Activated T-helper 2 cell treated with anti-CD3 and anti-CD28 coated beads, Interferon-gamma antibody, Interleukin-2, Interleukin-4, amounts not matched to agents 10 μg/mL and 5 μg/mL and 100 μg/mL, durations not matched to agents 14 hours and 24 hours and 36 hours (primary cell): Measurements from ENCODE around the gene SLC43A3. TPM values are rescaled to one million over a fixed set of nuclear protein-coding genes. Genes with fewer than 3 reads are reported as not detected.

Experiments used
- DNase-seq: peaks from one replicate; pipeline ENCODE4 v3.0.0; 2021; ENCODE audit warnings: low spot score
- H3K27ac Mint-ChIP-seq: one replicate; pipeline ENCODE4 v1.8.0; 2021; ENCODE audit warnings: mixed read lengths
- H3K27me3 Mint-ChIP-seq: one replicate; pipeline ENCODE4 v1.8.0; 2021; ENCODE audit warnings: low read depth, mixed read lengths
- H3K36me3 Mint-ChIP-seq: one replicate; pipeline ENCODE4 v1.8.0; 2021; ENCODE audit warnings: low read depth, mixed read lengths
- H3K4me1 Mint-ChIP-seq: one replicate; pipeline ENCODE4 v1.8.0; 2021; ENCODE audit warnings: low read depth, mixed read lengths
- H3K4me3 Mint-ChIP-seq: one replicate; pipeline ENCODE4 v1.8.0; 2021; ENCODE audit warnings: low read depth, mild to moderate bottlenecking, moderate library complexity, mixed read lengths
- H3K9me3 Mint-ChIP-seq: one replicate; pipeline ENCODE4 v1.8.0; 2021; ENCODE audit warnings: mixed read lengths
- intact Hi-C: fragments of 100-400 bp; cut with micrococcal nuclease; formaldehyde crosslinking; loops from one replicate; pipeline ENCODE4 v1.15.1; 2023
- total RNA-seq: library from RNA; stranded (reverse); gene quantifications from 2 replicates; pipeline ENCODE4 v1.2.3, GENCODE V29; 2022

The SLC43A3 gene
- total RNA-seq, 1 donor from 2014 or later: 189 TPM

DNA sequence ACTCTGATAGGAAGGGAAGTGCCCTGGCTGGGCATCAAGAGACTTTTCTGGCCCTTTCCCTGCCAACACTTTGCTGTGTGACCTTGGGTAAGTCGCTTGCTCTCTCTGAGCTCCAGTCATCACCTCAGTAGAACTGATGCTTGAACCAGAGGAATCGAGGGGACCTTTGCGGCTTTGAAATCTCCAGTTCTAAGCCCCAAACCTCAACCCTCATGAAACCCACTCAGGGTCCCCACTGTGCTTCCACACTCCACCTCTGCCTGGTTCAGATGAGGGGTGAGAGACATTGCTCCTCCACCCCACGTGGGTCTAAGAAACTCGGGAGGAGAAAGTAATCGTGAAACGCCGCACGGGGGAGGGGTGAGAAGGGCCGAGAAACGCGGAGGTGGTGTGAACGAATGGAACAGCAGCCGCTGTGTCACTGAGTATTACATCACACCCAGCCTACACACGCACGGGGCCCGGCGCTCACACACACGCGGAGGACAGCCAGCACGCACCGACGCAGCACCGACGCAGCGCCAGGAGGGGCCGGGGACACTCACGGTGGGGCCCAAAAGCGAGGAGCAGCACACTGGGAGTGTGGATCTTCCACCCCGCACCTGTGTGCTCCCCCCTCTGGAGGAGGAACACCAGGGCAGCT, 37.7 kb upstream of the SLC43A3 start:
- H3K27me3 Mint-ChIP-seq: peaks cover 35% of the 10 kb centered on the region
- DNase-seq: no peak
- intact Hi-C loops: no loop called here
- H3K4me1 Mint-ChIP-seq: peaks cover 4% of the 10 kb centered on the region
- no peaks in the 10 kb centered on the region for H3K36me3 Mint-ChIP-seq
- no peak overlapping the region for H3K4me3 Mint-ChIP-seq
- no peak overlapping the region for H3K27ac Mint-ChIP-seq
- H3K9me3 Mint-ChIP-seq: no peaks in the 10 kb centered on the region

DNA sequence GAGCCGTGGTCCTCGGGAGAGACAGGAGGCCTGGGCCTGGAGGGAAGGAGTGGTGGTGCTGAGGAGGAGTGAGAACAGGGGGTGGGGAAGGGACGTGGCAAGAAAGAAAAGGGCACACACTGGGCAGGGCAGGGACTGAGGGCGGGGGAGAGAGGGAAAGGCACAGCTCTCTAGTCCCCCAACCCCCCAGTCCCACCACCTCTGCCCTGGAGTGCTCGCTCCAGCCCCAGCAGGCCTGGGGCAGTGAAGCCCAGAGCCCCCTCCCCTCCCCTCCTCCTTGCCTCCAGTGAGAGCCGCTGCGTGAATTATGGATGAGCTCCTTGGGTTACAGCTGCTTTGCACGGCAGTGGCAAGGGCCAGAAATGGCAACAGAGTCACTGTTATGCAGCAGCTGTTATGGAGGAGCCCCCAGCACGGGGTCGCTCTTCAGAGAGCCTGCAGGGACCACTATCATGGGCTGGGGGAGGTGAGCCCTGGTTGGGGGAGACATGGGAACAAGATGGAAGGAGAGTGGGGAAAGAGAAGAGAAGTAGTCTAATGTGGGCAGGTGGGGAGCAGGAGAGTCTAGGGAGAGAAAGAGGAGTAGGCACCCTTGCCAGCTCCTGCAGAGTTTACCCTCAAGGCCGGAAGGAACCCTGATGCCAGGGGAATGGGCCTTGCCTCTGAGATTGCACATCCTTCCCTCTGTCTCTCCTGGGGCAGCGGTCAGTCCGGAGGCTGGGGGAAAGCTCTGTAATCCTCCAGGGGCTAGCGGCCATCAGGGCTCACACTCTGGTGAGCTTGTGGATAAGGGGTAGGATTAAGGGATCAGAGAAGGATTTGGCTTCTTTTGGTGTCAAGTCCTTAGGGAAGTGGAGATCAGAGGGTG, 37.0 kb upstream of the SLC43A3 start:
- Mint-ChIP-seq H3K36me3 (no peaks in the 10 kb centered on the region), H3K4me3 (no peak overlapping the region), H3K27ac (no peak overlapping the region), H3K27me3 (peaks cover 40% of the 10 kb centered on the region), H3K9me3 (no peaks in the 10 kb centered on the region), H3K4me1 (peaks cover 9% of the 10 kb centered on the region)
- intact Hi-C loops: no loop called here
- DNase-seq: no peak

DNA sequence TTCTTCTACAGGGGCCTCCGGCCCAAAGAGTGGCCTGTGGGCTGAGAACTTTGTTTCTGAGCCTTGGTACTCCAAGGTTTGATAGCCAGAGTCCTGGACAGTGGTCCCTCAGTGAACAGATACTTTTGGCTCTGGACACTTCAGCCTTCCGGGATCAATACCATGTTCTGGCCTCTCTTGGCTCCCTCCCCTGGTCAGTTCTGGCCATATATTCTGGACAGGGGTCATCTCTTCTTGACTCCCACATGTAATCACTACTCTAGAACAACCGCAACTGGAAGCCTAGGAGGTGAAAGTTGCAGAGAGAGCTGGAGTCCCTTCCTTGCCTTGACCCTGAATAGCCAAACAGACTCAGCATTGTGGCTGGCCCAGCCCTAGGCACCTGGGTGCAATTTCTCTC, 35.7 kb upstream of the SLC43A3 start:
- intact Hi-C loops: no loop called here
- Mint-ChIP-seq H3K4me3 (no peak overlapping the region), H3K4me1 (peaks cover 17% of the 10 kb centered on the region), H3K27ac (no peak overlapping the region), H3K9me3 (no peaks in the 10 kb centered on the region), H3K36me3 (no peaks in the 10 kb centered on the region), H3K27me3 (peaks cover 43% of the 10 kb centered on the region)
- DNase-seq: no peak

DNA sequence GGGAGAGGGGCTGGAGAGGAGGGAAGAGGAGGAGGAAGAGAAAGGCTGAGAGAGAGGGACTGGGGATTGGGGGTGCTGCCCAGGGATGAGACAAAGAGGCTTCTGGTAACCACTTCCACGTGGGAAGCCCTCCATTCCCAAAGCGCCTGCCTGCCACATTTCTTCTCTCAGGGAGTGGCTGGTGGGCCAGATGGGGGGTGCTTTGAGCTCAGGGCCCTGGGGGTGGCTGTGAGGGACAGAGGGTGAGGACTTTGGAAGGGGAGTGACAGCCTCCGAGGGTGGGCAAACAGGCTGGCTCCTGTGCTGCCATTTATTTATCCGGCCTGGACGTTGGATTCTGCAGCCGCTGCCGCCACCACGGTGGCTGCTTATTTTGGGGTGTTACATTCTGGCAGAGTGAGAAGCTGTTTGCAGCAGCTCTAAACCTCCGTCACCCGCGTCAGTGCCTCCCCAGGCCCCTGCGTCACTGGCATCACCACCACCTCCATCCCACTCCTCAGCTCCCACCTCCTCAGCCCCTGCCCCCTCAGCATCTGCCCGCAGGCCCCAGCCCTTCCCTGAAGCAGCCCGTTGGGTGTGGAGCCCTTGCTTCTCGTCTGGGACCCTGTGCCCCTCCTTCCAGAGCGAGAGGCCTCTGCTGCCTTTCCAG, 35.0 kb upstream of the SLC43A3 start:
- H3K27me3 Mint-ChIP-seq: peaks cover 47% of the 10 kb centered on the region
- H3K27ac Mint-ChIP-seq: no peak overlapping the region
- H3K4me1 Mint-ChIP-seq: peaks cover 21% of the 10 kb centered on the region
- H3K36me3 Mint-ChIP-seq: no peaks in the 10 kb centered on the region
- H3K4me3 Mint-ChIP-seq: peak overlapping the region; percentile 37
- DNase-seq: no peak
- no peaks in the 10 kb centered on the region for H3K9me3 Mint-ChIP-seq
- intact Hi-C loops: no loop called here

DNA sequence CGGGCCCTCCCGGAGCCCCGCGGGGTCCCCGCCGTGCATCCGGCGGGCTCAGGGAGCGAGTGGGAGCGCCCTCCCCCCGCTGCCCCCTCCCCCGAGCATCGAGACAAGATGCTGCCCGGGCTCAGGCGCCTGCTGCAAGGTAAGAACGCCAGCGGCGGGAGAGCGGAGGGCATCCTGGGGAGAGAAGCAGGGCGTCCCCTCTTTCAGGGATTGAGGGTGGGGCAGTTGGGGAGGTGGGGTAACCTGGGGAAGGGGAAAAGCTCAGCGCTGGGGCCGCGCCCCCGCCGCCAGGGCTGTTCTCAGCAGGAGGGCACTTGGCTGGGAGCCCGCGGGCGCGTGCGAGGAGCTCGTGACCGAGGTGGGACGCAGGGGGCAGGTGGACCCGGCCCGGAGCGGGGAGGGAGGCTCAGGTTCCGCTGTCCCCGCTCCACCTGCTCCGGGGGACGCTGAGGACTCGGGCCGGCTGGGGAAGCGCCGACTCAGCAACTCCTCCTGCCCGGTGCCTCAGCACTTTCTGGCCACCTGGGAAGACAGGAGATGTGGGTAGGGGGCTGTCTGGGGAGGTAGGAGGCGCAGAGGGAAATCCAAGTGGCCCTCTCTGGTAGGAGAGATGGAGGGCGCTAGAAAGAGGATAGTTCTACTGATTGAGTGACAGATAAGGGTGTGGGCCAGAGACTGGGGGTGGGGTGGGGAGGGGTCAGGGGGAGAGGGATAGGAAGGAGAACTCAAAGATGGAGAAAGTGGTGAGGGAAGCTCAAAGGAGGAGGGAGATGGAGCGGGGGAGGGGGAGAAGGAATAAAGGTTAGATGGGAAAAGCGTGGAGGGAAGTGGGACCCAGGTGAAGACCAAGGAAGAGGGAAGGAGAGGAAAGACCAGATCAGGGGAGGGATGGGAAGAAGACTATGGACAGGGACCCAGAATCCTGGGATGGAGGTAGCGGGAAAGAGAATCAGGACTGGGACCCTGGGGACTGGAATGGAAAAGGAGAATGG, 34.1 kb upstream of the SLC43A3 start:
- peaks cover 48% of the 10 kb centered on the region for H3K27me3 Mint-ChIP-seq
- intact Hi-C loops: no loop called here

DNA sequence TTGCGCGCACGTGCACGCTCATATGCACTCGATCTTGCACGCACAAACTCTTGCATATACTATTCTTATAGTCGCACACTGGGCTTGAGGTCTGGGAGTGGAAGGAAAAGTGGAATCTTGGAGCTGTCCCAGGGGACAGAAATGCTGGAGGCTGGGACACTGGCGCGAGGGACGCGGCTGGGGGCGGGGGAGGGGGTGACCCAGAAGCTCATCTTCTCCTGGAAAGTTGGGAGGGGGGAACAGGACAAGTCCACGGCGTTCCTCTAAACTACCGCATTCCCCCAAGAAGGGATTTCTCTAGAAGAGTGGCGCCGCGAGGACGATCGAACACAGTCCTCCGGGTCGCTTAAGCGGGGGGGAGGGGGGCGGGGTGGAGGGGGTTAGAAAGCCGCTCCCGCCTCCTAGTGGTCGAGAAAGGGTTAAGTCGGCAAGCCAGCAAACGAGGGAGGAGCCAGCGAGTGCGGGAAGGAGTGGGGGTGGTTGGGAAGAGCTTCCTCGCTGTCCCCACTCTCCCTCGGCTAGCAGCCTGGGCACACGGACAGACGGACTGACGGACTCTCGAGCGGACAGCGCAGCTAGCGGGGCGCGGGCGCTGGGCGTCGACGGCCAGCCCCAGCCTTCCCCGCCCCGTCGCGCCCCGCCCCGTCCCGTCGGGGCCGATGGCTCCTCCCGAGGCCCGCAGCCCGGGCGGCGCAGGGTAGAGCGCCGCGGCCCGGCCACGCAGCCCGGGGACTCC, 33.3 kb upstream of the SLC43A3 start, which contains the start of gene RTN4RL2:
RTN4RL2 (plus strand) TSS at position 507 of the 736 bp plus-strand sequence. CDS start 338 bp downstream, outside the sequence.
- Mint-ChIP-seq H3K27me3 (peaks cover 48% of the 10 kb centered on the region), H3K4me1 (peaks cover 22% of the 10 kb centered on the region), H3K4me3 (peak within 1 kb of the TSS; percentile 82), H3K36me3 (no peaks in the 10 kb centered on the region), H3K9me3 (no peaks in the 10 kb centered on the region), H3K27ac (no peak within 1 kb of the TSS)
- intact Hi-C loops: no loop called here
- DNase-seq: peak; percentile 35

More for the DNA sequence above, 34.1 kb upstream of the SLC43A3 start:
- Mint-ChIP-seq H3K27ac (no peak overlapping the region), H3K36me3 (no peaks in the 10 kb centered on the region), H3K4me1 (peaks cover 22% of the 10 kb centered on the region), H3K4me3 (peak overlapping the region; percentile 37), H3K9me3 (no peaks in the 10 kb centered on the region)
- no peak for DNase-seq

DNA sequence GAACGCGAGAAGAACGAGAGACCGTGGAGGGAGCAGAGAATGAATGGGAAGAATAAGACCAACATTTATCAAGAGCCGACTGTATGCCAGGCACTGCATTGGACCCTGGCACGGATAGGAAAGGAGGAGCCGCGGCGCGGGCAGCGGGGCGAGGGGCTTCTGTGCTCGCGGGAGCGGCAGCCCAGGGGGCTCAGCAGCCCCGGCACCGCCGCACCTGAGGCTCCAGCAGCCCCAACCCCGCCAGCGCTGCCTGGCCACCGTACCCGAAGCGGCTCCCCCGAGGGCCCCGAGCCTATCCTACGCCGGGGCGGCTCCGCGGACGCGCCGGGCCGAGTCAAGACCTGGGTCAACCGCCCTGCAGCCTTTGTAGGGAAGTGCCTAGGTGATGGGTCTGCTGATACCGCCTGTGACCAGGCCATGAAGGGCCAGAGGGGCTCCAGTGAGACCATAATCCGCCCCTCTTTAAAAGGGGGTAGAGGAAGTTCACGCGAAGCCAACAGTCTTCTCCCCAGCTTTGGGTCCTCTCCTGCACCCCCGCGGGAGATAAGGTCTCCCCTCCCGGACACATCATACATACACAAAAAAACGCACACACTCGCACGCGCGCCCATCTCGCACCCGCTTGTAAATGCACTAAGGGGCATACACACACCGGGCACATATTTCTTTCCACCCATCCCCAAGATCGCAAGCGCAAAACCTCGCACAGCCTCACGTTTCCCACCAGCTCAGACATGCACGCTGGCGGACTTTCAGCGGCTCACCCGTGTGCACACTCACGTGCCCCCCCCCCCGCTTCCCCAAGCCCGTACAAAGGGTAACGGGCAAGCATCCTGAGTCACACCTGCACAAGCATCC, 32.5 kb upstream of the SLC43A3 start:
- Mint-ChIP-seq H3K36me3 (no peaks in the 10 kb centered on the region), H3K4me3 (peak overlapping the region; percentile 82), H3K27me3 (peaks cover 52% of the 10 kb centered on the region), H3K27ac (no peak overlapping the region), H3K4me1 (peaks cover 22% of the 10 kb centered on the region), H3K9me3 (no peaks in the 10 kb centered on the region)
- DNase-seq: no peak
- intact Hi-C loops: loop anchor here (5.0 kb wide), 1 partner anchor 1683 kb away; the partner anchor contains the start of gene FAM111A

DNA sequence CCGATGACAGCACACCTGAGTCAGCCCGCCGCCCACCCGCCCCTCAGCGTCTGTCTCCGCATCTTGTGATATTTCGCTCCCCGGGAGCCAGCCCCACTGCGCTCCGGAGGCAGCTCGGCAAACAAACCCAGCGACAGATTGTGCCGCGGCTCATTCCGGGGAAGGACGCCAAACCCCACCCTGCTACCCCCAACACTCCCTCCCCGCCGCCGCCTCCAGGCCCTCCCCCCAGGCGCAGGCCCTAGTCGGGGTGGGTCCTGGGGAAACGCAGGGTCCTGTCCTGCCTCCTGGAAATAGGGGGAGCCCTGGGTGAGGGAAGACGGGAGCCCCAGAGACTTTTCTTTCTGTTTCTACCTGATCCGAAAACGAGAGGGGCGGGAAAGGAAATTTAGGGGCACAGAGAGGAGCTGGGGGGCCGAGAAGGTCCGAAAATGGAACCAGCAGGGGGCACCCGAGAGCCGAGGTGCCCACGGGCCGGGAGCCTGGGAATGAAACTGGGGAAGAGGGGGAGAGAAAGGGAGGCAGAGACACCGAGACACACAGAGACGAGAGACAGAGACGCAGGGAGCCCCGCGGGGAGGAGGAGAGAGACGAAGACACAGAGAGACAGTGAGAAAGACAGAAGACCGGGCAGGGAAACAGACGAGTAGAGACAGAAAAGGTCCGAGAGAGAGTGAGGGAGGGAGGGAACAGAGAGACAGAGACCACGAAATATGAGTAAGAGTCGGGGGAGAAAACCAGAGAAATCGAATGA, 31.7 kb upstream of the SLC43A3 start:
- no peak for DNase-seq
- intact Hi-C loops: loop anchor here (5.0 kb wide), 1 partner anchor 1684 kb away; the partner anchor contains the start of gene FAM111A
- H3K4me1 Mint-ChIP-seq: peaks cover 22% of the 10 kb centered on the region
- H3K9me3 Mint-ChIP-seq: no peaks in the 10 kb centered on the region
- H3K27ac Mint-ChIP-seq: no peak overlapping the region
- no peaks in the 10 kb centered on the region for H3K36me3 Mint-ChIP-seq
- H3K4me3 Mint-ChIP-seq: peak overlapping the region; percentile 81
- peaks cover 52% of the 10 kb centered on the region for H3K27me3 Mint-ChIP-seq

DNA sequence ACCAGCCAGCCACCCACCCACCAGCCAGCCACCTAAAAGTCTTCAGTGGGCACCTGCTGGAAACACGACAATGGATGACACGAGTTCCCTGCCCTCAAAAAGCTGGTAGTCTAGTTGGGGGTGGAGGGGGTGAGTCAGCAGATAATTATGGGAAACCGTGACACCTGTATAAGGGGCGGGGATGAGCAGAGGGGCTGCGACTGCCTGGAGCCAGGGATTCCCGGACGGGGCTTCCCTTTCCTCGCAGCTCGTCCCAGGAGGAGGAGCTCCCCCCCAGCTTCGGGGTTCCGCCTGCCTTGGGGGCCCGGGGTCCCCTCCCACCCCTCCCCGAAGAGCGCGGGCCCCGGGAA, 31.1 kb upstream of the SLC43A3 start:
- Mint-ChIP-seq H3K27me3 (peaks cover 49% of the 10 kb centered on the region), H3K4me3 (no peak overlapping the region), H3K9me3 (no peaks in the 10 kb centered on the region), H3K27ac (no peak overlapping the region), H3K4me1 (peaks cover 22% of the 10 kb centered on the region), H3K36me3 (no peaks in the 10 kb centered on the region)
- intact Hi-C loops: loop anchor here (5.0 kb wide), 1 partner anchor 1684 kb away; the partner anchor contains the start of gene FAM111A
- DNase-seq: no peak

DNA sequence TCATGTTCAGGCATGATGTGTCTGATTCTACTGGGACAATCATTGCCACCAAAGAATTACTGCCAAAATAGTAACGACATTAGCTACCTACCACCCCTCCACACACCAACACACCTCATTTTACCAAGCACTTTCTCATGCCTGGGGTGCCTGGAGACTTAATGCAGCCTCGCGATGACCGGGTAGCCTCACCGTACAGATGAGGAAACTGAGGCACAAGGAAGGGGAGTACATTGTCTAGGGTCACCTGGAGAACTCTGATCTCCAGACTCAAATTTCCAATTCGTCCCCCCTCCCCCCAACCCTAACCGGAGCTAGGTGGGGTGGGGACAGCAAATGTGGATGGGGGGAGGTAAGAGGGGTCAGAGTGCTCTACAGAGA, 30.7 kb upstream of the SLC43A3 start:
- no peaks in the 10 kb centered on the region for H3K9me3 Mint-ChIP-seq
- H3K27ac Mint-ChIP-seq: no peak overlapping the region
- H3K4me1 Mint-ChIP-seq: peaks cover 22% of the 10 kb centered on the region
- no peaks in the 10 kb centered on the region for H3K36me3 Mint-ChIP-seq
- peak overlapping the region; percentile 9 for H3K4me3 Mint-ChIP-seq
- intact Hi-C loops: loop anchor here (1.0 to 5.0 kb wide), 7 partner anchors 23 to 1685 kb away; partner anchors contain the start of genes FAM111A and SLC43A1
- peaks cover 48% of the 10 kb centered on the region for H3K27me3 Mint-ChIP-seq
- no peak for DNase-seq
